MCF 10A (cell line): Measurements from ENCODE around the gene POLR2H. TPM values are rescaled to one million over a fixed set of nuclear protein-coding genes. Genes with fewer than 3 reads are reported as not detected.

Experiments used
- BruUV-seq: library from RNA; stranded (reverse); fragments of 400-500 nt; replicated peaks from 2 replicates; lab custom pipeline; 2021; lab: Mats Ljungman, UMichigan
- CTCF ChIA-PET: fragments of 300-600 bp; sonication (Branson Sonifier 250); formaldehyde crosslinking; extraction: SDS; loops from one replicate; lab custom pipeline; 2021; ENCODE audit warnings: antibody characterized with exemption, inconsistent platforms; lab: Yijun Ruan, JAX
- POLR2A ChIA-PET: fragments of 300-600, 350-650 bp; sonication (Branson Sonifier 250); formaldehyde crosslinking; extraction: SDS; loops from one replicate; lab custom pipeline; 2020; ENCODE audit warnings: antibody characterized with exemption, inconsistent platforms; lab: Yijun Ruan, JAX
- DNase-seq: peaks from one replicate; pipeline ENCODE4 v3.0.0-alpha.2; 2018; ENCODE audit not compliant: unreplicated experiment
- H3K27ac Mint-ChIP-seq: one replicate; pipeline ENCODE4 v1.8.0; 2022; ENCODE audit warnings: mild to moderate bottlenecking, low read depth, mixed read lengths; ENCODE audit not compliant: unreplicated experiment
- H3K27me3 Mint-ChIP-seq: one replicate; pipeline ENCODE4 v1.8.0; 2022; ENCODE audit warnings: mixed read lengths; ENCODE audit not compliant: insufficient read depth, unreplicated experiment
- H3K36me3 Mint-ChIP-seq: one replicate; pipeline ENCODE4 v1.8.0; 2022; ENCODE audit warnings: mild to moderate bottlenecking, moderate library complexity, mixed read lengths; ENCODE audit not compliant: insufficient read depth, unreplicated experiment
- H3K4me1 Mint-ChIP-seq: one replicate; pipeline ENCODE4 v1.8.0; 2022; ENCODE audit warnings: mixed read lengths; ENCODE audit not compliant: insufficient read depth, unreplicated experiment
- H3K4me3 Mint-ChIP-seq: one replicate; pipeline ENCODE4 v1.8.0; 2022; ENCODE audit warnings: mild to moderate bottlenecking, moderate library complexity, mixed read lengths; ENCODE audit not compliant: unreplicated experiment
- H3K9me3 Mint-ChIP-seq: one replicate; pipeline ENCODE4 v1.8.0; 2022; ENCODE audit warnings: mixed read lengths; ENCODE audit not compliant: unreplicated experiment
- intact Hi-C: fragments of 100-400 bp; cut with micrococcal nuclease; formaldehyde crosslinking; loops from 2 replicates; pipeline ENCODE4 v1.14.1; 2022
- total RNA-seq: library from RNA; stranded (reverse); gene quantifications from 2 replicates; pipeline ENCODE4 v1.2.3, GENCODE V29; 2022
- TF ChIP-seq, protein P1 (sequence below): fragments of 200-600 bp; IDR thresholded peaks from one replicate; pipeline ENCODE4 v1.8.0; 2022; ENCODE audit warnings: antibody characterized with exemption, mild to moderate bottlenecking; ENCODE audit not compliant: unreplicated experiment

Gene POLR2H
- total RNA-seq, 1 experiment from 2014 or later = 91.5 TPM

GRCh38 chr3:184315543-184315867 lies 46.0 kb upstream of the POLR2H start:
- CTCF ChIA-PET = interaction anchor here (1.7 kb wide), 1 partner anchor 10 kb away, joined by 7 read pairs; no protein-coding TSS in a partner anchor
- DNase-seq = no peak
- BruUV-seq = TSS peak; percentile 28
- TF ChIP-seq, protein P1, sequence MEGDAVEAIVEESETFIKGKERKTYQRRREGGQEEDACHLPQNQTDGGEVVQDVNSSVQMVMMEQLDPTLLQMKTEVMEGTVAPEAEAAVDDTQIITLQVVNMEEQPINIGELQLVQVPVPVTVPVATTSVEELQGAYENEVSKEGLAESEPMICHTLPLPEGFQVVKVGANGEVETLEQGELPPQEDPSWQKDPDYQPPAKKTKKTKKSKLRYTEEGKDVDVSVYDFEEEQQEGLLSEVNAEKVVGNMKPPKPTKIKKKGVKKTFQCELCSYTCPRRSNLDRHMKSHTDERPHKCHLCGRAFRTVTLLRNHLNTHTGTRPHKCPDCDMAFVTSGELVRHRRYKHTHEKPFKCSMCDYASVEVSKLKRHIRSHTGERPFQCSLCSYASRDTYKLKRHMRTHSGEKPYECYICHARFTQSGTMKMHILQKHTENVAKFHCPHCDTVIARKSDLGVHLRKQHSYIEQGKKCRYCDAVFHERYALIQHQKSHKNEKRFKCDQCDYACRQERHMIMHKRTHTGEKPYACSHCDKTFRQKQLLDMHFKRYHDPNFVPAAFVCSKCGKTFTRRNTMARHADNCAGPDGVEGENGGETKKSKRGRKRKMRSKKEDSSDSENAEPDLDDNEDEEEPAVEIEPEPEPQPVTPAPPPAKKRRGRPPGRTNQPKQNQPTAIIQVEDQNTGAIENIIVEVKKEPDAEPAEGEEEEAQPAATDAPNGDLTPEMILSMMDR = no peak
- POLR2A ChIA-PET = interaction anchor here (0.8 to 2.7 kb wide), 8 partner anchors 12 to 427 kb away, joined by 3 to 12 read pairs (median 4); partner anchors contain the start of genes CLCN2, EIF2B5, POLR2H and PSMD2
- Mint-ChIP-seq H3K27me3 (no peaks in the 10 kb centered on the region), H3K9me3 (no peaks in the 10 kb centered on the region), H3K27ac (peak overlapping the region; percentile 88), H3K4me1 (peaks cover 34% of the 10 kb centered on the region), H3K4me3 (peak overlapping the region; percentile 87), H3K36me3 (peaks cover 44% of the 10 kb centered on the region)
- intact Hi-C loops = loop anchor here (2.0 kb wide), 1 partner anchor 47 kb away; no protein-coding TSS in a partner anchor

DNA sequence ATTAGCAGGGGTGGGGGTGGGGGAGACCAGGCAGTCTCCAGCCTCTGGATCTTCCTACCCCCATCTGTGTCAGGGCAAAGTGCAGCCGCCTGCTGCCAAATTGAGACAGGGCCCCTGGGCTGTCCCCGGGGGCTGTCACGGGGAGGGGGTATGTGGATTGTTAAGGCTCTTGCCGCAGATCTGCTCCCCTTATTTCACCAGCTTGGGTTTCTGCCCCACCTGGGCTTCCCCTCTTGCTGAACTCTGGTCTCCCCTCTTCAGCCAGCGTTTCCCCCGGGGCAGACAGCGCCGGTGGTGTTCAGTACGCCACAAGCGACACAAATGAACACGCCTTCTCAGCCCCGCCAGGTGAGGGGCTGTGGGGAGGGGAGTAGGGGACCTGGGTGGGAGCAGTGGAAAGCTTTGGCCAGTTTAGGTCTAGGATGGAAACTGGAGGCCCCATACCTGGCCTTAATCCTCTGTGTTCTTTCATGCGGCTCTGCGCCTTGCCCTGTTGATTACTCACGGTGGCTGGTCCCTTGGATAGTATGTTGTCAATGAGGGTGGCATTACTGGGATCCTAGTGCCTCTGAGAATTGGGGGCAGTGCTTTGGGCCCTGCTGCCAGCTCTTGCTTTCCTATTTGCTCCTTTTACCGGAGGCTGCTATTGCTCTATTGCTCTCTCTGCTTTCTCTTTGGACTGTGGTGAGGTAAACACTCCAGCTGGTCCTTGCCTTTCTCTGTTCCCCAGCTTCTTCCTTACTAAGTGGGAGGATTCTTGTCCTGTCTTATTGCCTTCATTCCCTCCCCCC lies 45.4 kb upstream of the POLR2H start:
- no TSS peak for BruUV-seq

DNA sequence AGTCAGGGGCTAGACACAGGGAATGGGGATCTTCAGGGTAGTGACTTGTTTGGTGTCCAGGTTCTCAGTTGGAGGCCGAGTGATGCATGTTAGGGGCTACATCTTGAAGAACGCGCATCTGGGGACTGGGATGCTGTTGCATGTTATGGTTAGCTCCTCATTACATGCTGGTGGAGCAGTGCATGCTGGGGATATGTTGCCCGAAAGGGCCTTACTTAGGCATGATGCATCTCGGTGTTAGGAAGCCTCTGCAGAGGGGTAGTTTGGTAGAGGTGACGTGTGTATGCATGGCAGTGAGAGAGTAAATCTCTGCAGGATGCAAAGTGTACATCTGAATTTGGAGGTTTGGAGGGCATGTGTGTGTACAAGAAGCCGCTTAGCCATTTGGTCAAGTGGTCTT lies 44.7 kb upstream of the POLR2H start:
- CTCF ChIA-PET = interaction anchor here (1.7 kb wide), 1 partner anchor 11 kb away, joined by 7 read pairs; no protein-coding TSS in a partner anchor
- intact Hi-C loops = no loop called here
- Mint-ChIP-seq H3K36me3 (peaks cover 57% of the 10 kb centered on the region), H3K4me3 (peak overlapping the region; percentile 87), H3K27me3 (no peaks in the 10 kb centered on the region), H3K9me3 (no peaks in the 10 kb centered on the region), H3K27ac (peak overlapping the region; percentile 88), H3K4me1 (peaks cover 39% of the 10 kb centered on the region)
- TF ChIP-seq, protein P1 = no peak
- BruUV-seq = no TSS peak
- DNase-seq = no peak
- POLR2A ChIA-PET = interaction anchor here (1.2 to 2.7 kb wide), 4 partner anchors 16 to 181 kb away, joined by 3 to 12 read pairs (median 8); partner anchors contain the start of genes CLCN2, EIF2B5 and POLR2H

More for the DNA sequence above, 45.4 kb upstream of the POLR2H start:
- H3K36me3 Mint-ChIP-seq = peaks cover 49% of the 10 kb centered on the region
- peaks cover 38% of the 10 kb centered on the region for H3K4me1 Mint-ChIP-seq
- intact Hi-C loops = loop anchor here (2.0 kb wide), 1 partner anchor 47 kb away; no protein-coding TSS in a partner anchor
- no peaks in the 10 kb centered on the region for H3K9me3 Mint-ChIP-seq
- TF ChIP-seq, protein P1 = no peak
- no peaks in the 10 kb centered on the region for H3K27me3 Mint-ChIP-seq
- peak overlapping the region; percentile 87 for H3K4me3 Mint-ChIP-seq
- CTCF ChIA-PET = interaction anchor here (1.7 kb wide), 1 partner anchor 10 kb away, joined by 7 read pairs; no protein-coding TSS in a partner anchor
- H3K27ac Mint-ChIP-seq = peak overlapping the region; percentile 88
- POLR2A ChIA-PET = interaction anchor here (0.6 to 2.7 kb wide), 9 partner anchors 10 to 181 kb away, joined by 3 to 12 read pairs (median 3); partner anchors contain the start of genes CLCN2, EIF2B5, POLR2H and PSMD2
- DNase-seq = no peak

DNA sequence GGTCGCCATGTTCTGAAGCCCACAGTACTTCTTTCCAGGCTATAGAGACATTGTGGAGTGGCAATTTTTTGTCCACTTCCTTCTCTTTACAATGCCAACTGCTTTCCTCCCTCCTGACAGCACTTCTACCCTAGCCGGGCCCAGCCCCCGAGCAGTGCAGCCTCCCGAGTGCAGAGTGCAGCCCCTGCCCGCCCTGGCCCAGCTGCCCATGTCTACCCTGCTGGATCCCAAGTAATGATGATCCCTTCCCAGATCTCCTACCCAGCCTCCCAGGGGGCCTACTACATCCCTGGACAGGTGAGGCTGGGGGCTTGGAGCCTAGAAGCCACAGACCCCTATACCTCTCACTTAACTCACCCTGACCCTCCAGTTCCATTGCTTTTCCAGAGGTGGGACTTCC lies 44.3 kb upstream of the POLR2H start:
- CTCF ChIA-PET = no interaction called here
- intact Hi-C loops = no loop called here
- no peak for DNase-seq
- peak overlapping the region; percentile 87 for H3K4me3 Mint-ChIP-seq
- no peaks in the 10 kb centered on the region for H3K9me3 Mint-ChIP-seq
- POLR2A ChIA-PET = interaction anchor here (1.8 to 2.9 kb wide), 3 partner anchors 45 to 182 kb away, joined by 9 to 18 read pairs (median 12); partner anchors contain the start of genes CLCN2, EIF2B5 and POLR2H
- H3K4me1 Mint-ChIP-seq = peaks cover 39% of the 10 kb centered on the region
- no TSS peak for BruUV-seq
- peaks cover 61% of the 10 kb centered on the region for H3K36me3 Mint-ChIP-seq
- peak overlapping the region; percentile 49 for H3K27ac Mint-ChIP-seq
- TF ChIP-seq, protein P1 = no peak
- no peaks in the 10 kb centered on the region for H3K27me3 Mint-ChIP-seq
